ENCODE data around the gene SLC11A1. TPM values are rescaled to one million over a fixed set of nuclear protein-coding genes. Genes with fewer than 3 reads are reported as not detected.

Gene SLC11A1, protein sequence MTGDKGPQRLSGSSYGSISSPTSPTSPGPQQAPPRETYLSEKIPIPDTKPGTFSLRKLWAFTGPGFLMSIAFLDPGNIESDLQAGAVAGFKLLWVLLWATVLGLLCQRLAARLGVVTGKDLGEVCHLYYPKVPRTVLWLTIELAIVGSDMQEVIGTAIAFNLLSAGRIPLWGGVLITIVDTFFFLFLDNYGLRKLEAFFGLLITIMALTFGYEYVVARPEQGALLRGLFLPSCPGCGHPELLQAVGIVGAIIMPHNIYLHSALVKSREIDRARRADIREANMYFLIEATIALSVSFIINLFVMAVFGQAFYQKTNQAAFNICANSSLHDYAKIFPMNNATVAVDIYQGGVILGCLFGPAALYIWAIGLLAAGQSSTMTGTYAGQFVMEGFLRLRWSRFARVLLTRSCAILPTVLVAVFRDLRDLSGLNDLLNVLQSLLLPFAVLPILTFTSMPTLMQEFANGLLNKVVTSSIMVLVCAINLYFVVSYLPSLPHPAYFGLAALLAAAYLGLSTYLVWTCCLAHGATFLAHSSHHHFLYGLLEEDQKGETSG
- 0.60 and 0.72 TPM in 2 replicates for total RNA-seq
- 0.74 and 1.2 TPM in 2 replicates for polyA plus RNA-seq

DNA sequence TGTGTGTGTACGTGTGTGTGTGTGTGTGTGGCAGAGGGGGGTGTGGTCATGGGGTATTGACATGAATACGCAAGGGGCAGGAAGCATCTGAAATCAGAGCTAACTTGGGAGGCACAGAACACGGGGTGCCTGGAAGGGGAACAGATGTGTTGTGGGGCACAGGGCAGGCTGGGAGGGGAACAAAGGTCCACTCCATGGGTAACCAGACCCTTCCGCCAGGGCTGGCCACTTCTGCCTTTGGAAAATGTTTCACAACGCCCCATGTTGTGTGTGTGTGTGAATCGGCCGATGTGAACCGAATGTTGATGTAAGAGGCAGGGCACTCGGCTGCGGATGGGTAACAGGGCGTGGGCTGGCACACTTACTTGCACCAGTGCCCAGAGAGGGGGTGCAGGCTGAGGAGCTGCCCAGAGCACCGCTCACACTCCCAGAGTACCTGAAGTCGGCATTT is at the start of gene SLC11A1:
TSS of gene SLC11A1 (plus strand) at position 358 of the 451 bp plus-strand sequence. CDS start 96 bp downstream, outside the sequence.
- no peaks in the 10 kb centered on the region for H3K27me3 ChIP-seq
- no peaks in the 10 kb centered on the region for H3K9me2 ChIP-seq (replicated peaks; ENCODE audit: insufficient read depth)
- TF ChIP-seq EZH2 (IDR thresholded peaks at IDR 0.05; ENCODE audit: borderline replicate concordance) (no peak), EZH2phosphoT487 (IDR thresholded peaks at IDR 0.05; ENCODE audit: low read depth, severe bottlenecking, unreplicated experiment) (no peak)
- TF ChIP-seq, protein P1, sequence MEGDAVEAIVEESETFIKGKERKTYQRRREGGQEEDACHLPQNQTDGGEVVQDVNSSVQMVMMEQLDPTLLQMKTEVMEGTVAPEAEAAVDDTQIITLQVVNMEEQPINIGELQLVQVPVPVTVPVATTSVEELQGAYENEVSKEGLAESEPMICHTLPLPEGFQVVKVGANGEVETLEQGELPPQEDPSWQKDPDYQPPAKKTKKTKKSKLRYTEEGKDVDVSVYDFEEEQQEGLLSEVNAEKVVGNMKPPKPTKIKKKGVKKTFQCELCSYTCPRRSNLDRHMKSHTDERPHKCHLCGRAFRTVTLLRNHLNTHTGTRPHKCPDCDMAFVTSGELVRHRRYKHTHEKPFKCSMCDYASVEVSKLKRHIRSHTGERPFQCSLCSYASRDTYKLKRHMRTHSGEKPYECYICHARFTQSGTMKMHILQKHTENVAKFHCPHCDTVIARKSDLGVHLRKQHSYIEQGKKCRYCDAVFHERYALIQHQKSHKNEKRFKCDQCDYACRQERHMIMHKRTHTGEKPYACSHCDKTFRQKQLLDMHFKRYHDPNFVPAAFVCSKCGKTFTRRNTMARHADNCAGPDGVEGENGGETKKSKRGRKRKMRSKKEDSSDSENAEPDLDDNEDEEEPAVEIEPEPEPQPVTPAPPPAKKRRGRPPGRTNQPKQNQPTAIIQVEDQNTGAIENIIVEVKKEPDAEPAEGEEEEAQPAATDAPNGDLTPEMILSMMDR (IDR thresholded peaks at IDR 0.05; ENCODE audit: poor library complexity), result no peak
- 90% methylated on average over 13 of the region's 13 CpGs for WGBS (ENCODE audit: low lambda C conversion rate, missing lambda C conversion rate)
- H3K27ac ChIP-seq, result no peak within 1 kb of the TSS
- no peaks in the 10 kb centered on the region for H3K9me3 ChIP-seq (ENCODE audit: low read depth)
- DNase-seq (ENCODE audit: low spot score), result peak; percentile 4
- no peaks in the 10 kb centered on the region for H4K20me1 ChIP-seq (ENCODE audit: insufficient read depth, poor library complexity, severe bottlenecking)
- no peak within 1 kb of the TSS for H2AFZ ChIP-seq
- H3K79me2 ChIP-seq, result no peaks in the 10 kb centered on the region
- H3K4me2 ChIP-seq, result no peak within 1 kb of the TSS
- H3K4me3 ChIP-seq, result no peak within 1 kb of the TSS
- H3K4me1 ChIP-seq (ENCODE audit: insufficient read depth), result no peaks in the 10 kb centered on the region
- H3K36me3 ChIP-seq (replicated peaks; ENCODE audit: insufficient read depth, low read depth), result no peaks in the 10 kb centered on the region

DNA sequence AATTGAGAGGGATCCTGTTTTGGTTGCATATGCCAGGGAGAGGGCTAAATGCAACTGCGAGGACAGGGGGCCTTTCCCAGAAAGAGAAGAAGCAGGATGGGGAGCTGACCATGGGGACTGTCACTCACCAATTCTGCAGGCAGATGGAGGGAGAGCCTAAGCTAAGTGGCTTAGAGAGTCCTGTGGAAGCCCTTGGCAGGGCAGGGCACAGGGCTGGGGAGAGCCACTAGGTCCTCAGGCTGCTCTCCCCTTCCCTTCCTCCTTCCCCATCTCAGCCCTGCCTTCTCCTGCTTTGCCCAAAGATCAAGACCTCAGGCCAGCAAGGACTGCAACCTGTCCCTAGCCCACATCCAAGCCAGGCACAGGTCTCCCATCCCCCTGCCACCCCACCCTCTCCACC is 49.8 kb upstream of the SLC11A1 start:
- H3K9me3 ChIP-seq (ENCODE audit: low read depth), result no peaks in the 10 kb centered on the region
- H3K4me1 ChIP-seq (ENCODE audit: insufficient read depth), result peaks cover 20% of the 10 kb centered on the region
- no peak overlapping the region for H3K4me2 ChIP-seq
- H3K4me3 ChIP-seq, result no peak overlapping the region
- 95% methylated on average over 1 of the region's 1 CpG for WGBS (ENCODE audit: low lambda C conversion rate, missing lambda C conversion rate)
- peaks cover 40% of the 10 kb centered on the region for H3K79me2 ChIP-seq
- H4K20me1 ChIP-seq (ENCODE audit: insufficient read depth, poor library complexity, severe bottlenecking), result no peaks in the 10 kb centered on the region
- H3K27ac ChIP-seq, result peak overlapping the region; percentile 26
- no peaks in the 10 kb centered on the region for H3K36me3 ChIP-seq (replicated peaks; ENCODE audit: insufficient read depth, low read depth)
- H3K9me2 ChIP-seq (replicated peaks; ENCODE audit: insufficient read depth), result no peaks in the 10 kb centered on the region
- H3K27me3 ChIP-seq, result no peaks in the 10 kb centered on the region
- no peak for DNase-seq (ENCODE audit: low spot score)
- H2AFZ ChIP-seq, result no peak overlapping the region
- TF ChIP-seq EZH2 (IDR thresholded peaks at IDR 0.05; ENCODE audit: borderline replicate concordance) (no peak), EZH2phosphoT487 (IDR thresholded peaks at IDR 0.05; ENCODE audit: low read depth, severe bottlenecking, unreplicated experiment) (no peak)
- TF ChIP-seq, protein P1 (IDR thresholded peaks at IDR 0.05; ENCODE audit: poor library complexity), result no peak

DNA sequence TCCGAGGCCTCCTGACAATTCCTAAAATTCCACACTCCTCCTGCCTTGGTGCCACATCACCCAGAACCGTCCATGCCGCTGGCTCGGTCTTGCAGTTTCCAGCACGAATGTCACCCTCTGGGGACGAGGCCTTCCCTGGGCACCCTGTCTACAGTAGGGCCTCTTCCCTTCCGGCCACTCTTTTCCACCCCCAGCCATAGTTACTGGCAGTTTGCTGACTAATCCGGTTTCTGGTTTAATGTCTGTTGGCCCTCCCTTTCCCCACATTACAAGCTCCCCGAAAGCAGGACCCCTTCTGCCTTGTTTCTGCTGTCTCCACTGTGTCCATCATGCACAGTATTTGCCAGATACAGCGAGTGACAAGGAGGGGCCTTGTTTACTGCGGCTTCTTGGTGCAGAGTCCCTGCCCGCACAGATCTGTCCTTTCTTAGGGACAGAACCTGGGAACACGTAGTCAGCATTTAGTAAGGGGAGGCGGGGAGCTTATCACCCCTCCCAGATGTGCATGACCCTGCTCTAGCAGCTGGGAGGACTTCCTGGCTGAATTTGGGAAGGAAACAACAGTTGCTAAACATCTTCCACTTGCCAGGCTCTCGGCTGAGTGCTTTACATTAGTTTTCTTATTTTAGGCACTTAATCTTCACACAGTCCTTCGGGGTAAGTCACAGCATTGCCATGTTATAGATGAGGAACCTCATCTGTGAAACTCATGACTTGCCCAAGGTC is 49.0 kb upstream of the SLC11A1 start:
- 75% methylated on average over 16 of the region's 16 CpGs for WGBS (ENCODE audit: low lambda C conversion rate, missing lambda C conversion rate)
- Histone ChIP-seq H3K4me2 (no peak overlapping the region), H4K20me1 (ENCODE audit: insufficient read depth, poor library complexity, severe bottlenecking) (no peaks in the 10 kb centered on the region), H3K9me3 (ENCODE audit: low read depth) (no peaks in the 10 kb centered on the region), H3K4me1 (ENCODE audit: insufficient read depth) (peaks cover 16% of the 10 kb centered on the region), H2AFZ (no peak overlapping the region), H3K79me2 (peaks cover 39% of the 10 kb centered on the region), H3K27ac (peak overlapping the region; percentile 26), H3K36me3 (replicated peaks; ENCODE audit: insufficient read depth, low read depth) (no peaks in the 10 kb centered on the region), H3K4me3 (no peak overlapping the region), H3K9me2 (replicated peaks; ENCODE audit: insufficient read depth) (no peaks in the 10 kb centered on the region), H3K27me3 (no peaks in the 10 kb centered on the region)
- DNase-seq (ENCODE audit: low spot score), result no peak
- TF ChIP-seq, protein P1 (IDR thresholded peaks at IDR 0.05; ENCODE audit: poor library complexity), result no peak
- TF ChIP-seq EZH2 (IDR thresholded peaks at IDR 0.05; ENCODE audit: borderline replicate concordance) (no peak), EZH2phosphoT487 (IDR thresholded peaks at IDR 0.05; ENCODE audit: low read depth, severe bottlenecking, unreplicated experiment) (no peak)
